GM18499 (cell line): ENCODE data around the gene ARHGAP33.

Source experiments
- ATAC-seq: cut with Tn5 transposase; IDR thresholded peaks from one replicate; pipeline ENCODE4 v1.9.1; 2021; ENCODE audit warnings: moderate number of reproducible peaks; ENCODE audit not compliant: insufficient read depth, unreplicated experiment

ARHGAP33 gene, protein sequence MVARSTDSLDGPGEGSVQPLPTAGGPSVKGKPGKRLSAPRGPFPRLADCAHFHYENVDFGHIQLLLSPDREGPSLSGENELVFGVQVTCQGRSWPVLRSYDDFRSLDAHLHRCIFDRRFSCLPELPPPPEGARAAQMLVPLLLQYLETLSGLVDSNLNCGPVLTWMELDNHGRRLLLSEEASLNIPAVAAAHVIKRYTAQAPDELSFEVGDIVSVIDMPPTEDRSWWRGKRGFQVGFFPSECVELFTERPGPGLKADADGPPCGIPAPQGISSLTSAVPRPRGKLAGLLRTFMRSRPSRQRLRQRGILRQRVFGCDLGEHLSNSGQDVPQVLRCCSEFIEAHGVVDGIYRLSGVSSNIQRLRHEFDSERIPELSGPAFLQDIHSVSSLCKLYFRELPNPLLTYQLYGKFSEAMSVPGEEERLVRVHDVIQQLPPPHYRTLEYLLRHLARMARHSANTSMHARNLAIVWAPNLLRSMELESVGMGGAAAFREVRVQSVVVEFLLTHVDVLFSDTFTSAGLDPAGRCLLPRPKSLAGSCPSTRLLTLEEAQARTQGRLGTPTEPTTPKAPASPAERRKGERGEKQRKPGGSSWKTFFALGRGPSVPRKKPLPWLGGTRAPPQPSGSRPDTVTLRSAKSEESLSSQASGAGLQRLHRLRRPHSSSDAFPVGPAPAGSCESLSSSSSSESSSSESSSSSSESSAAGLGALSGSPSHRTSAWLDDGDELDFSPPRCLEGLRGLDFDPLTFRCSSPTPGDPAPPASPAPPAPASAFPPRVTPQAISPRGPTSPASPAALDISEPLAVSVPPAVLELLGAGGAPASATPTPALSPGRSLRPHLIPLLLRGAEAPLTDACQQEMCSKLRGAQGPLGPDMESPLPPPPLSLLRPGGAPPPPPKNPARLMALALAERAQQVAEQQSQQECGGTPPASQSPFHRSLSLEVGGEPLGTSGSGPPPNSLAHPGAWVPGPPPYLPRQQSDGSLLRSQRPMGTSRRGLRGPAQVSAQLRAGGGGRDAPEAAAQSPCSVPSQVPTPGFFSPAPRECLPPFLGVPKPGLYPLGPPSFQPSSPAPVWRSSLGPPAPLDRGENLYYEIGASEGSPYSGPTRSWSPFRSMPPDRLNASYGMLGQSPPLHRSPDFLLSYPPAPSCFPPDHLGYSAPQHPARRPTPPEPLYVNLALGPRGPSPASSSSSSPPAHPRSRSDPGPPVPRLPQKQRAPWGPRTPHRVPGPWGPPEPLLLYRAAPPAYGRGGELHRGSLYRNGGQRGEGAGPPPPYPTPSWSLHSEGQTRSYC

DNA sequence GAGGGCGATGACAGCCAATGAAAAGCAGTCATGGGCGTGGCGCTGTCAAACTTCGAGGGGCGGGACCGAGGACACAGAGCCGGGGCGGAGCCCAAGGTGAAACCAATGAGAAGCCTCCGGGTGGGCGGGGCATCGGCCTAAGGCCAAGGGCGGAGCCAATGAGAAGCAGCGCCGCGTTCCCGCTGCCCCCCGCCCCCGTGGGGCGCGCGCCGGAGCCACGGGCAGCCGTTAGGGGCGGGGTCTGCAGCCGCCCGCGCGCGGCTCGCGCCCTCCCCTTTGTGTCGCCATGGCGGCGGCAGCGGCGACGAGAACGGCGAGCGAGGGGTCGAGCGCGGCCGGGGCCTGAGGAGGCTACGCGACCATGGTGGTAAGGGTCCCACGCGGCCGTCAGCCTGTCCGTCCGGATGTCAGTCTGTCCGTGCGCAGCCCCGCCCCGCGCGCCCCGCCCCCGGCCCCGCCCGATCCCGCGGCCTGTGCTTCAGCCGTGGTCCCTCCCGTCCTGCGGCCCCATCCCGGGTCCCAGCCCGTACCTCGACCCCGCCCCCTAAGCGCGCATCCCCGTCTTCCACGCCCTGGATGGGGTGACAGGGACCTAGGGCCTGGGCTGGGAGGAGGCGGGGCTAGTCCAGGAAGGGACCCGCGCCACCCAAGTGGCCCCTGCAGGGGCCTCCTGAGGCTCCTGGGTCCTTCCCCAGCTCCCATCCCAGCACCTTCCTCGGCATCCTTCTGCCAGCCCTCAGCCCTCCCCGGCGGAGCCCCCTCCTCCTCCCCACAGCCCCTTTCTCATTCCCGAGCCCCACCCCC, at the start of gene ARHGAP33:
Gene ARHGAP33, plus strand, starts transcription at position 267 of the 804 bp plus-strand sequence. Its CDS starts 95 bp downstream, at position 362.
- ATAC-seq, result peak; percentile 86

DNA sequence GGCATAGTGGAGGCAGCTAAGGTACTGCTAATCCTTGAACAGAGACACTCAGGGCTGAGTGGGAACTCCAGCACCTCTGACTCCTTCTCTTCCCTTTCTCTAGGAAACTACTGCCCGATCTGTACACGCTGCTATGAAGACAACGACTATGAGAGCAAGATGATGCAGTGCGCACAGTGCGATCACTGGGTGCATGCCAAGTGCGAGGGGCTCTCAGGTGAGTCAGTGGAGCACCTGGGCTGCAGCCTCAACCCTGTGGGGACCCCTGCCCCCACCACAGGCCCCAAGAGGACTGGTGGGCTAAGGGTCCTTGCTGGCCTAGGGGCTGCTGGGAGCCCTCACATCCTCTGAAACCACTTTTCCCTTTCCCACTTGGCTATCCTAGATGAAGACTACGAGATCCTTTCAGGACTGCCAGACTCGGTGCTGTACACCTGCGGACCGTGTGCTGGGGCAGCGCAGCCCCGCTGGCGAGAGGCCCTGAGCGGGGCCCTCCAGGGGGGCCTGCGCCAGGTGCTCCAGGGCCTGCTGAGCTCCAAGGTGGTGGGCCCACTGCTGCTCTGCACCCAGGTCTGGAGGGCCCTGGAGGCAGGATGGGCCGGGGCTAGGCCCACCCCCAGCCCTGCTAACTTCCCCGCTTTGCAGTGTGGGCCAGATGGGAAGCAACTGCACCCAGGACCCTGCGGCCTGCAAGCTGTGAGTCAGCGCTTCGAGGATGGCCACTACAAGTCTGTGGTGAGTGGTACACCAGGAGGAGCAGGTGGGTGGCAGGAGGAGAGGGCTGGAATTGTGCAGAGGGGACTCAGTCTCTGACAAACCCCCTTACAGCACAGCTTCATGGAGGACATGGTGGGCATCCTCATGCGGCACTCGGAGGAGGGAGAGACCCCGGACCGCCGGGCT, 48.1 kb upstream of the ARHGAP33 start:
- ATAC-seq, result no peak

DNA sequence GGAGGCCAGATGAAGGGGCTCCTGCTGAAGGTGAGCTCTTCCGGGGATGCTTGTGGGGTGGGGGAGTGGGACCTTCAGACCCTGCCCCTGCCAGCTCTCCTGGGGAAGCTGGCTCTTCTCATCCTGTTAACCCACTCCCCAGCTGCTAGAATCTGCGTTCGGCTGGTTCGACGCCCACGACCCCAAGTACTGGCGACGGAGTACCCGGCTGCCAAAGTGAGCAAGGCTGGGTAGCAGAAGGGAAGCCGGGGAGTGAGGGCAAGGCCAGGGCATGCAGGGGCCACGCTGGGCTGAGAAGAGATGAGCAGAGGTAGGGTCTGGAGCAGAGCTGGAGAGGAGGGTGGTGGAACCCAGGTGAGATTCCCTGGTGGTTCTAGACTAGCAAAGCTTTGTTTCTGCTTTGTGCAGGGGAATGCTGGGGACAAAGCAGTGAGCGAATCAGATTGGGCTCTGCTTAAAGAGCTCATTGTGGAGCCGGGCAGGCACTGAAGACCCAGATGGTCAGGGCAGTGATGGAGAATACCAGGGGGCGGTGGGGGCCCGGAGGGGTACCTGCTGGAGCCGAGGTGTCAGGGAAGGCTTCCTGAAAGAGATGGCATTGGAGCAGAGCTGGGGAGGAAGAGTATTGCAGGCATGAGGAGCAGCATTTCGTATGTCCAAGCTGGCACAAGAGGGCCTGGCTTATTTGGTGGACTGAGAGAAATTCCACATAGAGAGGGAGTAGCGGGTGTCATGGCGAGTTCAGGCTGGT, 47.2 kb upstream of the ARHGAP33 start:
- no peak for ATAC-seq

DNA sequence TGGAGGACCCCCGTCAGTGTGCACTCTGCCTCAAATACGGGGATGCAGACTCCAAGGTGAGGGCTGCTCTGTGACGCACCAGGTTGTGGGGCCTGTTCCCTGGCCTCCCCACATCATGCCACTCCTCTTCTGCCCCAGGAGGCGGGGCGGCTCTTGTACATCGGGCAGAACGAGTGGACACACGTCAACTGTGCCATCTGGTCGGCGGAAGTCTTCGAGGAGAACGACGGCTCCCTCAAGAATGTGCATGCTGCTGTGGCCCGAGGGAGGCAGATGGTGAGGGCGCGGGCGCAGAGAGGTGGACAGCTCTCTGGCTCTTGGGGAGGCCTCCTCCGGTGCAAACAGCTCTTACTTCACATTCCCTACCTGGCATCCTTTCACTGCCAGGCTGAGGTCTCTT, 46.3 kb upstream of the ARHGAP33 start:
- ATAC-seq, result no peak

DNA sequence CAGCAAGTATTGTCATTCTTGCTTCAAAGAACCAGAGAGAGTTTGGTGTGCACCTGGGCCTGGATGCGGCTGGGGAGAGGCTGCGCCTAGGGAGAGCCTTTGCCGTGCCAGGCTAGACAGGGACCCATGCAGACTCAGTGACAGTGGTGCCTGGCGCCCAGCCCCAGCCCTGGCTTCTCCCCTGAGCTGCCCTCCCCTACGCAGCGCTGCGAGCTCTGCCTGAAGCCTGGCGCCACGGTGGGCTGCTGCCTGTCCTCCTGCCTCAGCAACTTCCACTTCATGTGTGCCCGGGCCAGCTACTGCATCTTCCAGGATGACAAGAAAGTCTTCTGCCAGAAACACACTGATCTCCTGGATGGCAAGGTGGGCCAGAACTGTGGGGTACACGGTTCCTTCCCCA, 45.6 kb upstream of the ARHGAP33 start:
- ATAC-seq, result no peak

DNA sequence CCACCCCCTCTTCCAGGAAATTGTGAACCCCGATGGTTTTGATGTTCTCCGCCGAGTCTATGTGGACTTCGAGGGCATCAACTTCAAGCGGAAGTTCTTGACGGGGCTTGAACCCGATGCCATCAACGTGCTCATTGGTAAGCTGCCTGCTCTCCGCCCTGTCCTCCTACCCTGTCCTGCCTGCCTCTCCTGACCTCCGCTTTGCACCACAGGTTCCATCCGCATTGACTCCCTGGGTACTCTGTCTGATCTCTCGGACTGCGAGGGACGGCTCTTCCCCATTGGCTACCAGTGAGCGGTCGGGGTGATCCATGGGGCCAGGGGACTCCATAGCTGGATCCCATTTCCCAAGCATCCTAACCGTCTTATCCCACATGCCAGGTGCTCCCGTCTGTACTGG, 45.0 kb upstream of the ARHGAP33 start:
- no peak for ATAC-seq

DNA sequence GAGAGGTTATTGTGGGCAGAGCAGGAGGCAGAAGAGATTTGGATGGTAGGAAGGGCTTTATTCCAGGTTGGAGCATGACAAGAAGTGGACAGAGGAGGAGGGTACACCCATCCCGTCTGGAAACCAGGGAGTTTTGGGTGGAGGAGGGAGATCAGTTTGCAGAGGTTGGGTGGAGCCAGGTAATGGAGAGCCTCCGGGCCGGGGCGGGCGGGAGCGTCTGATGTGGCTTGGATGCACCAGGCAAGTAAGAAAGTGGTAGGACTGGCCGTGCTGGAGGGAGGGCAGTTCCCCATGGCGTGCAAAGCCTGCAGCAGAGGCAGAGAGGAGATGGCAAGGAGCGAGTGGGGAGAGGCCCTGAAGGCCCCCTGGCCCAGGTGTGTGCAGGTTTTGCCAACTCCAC, 44.0 kb upstream of the ARHGAP33 start:
- ATAC-seq, result no peak

DNA sequence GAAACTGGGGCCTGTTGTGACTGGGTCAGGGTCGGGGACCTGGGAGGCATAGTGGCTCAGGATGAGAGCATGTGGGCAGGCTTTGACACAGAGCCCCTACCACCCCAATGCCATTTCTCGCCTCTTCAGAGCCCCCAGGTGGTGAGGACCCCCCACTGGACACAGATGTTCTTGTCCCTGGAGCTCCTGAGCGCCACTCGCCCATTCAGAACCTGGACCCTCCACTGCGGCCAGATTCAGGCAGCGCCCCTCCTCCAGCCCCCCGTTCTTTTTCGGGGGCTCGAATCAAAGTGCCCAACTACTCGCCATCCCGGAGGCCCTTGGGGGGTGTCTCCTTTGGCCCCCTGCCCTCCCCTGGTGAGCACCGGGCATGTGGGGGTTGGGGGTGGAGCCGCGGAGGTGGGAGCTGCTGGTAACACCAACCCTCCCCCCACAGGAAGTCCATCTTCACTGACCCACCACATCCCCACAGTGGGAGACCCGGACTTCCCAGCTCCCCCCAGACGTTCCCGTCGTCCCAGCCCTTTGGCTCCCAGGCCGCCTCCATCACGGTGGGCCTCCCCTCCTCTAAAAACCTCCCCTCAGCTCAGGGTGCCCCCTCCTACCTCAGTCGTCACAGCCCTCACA, 43.5 kb upstream of the ARHGAP33 start:
- ATAC-seq, result no peak

DNA sequence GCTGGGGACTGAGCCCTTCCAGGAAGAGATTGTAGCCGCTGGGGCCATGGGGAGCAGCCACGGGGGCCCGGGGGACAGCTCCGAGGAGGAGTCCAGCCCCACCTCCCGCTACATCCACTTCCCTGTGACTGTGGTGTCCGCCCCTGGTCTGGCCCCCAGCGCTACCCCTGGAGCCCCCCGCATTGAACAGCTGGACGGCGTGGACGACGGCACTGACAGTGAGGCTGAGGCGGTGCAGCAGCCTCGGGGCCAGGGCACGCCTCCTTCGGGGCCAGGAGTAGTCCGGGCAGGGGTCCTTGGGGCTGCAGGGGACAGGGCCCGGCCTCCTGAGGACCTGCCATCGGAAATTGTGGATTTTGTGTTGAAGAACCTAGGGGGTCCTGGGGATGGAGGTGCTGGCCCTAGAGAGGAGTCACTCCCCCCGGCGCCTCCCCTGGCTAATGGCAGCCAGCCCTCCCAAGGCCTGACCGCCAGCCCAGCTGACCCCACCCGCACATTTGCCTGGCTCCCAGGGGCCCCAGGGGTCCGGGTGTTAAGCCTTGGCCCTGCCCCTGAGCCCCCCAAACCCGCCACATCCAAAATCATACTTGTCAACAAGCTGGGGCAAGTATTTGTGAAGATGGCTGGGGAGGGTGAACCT, 42.7 kb upstream of the ARHGAP33 start:
- no peak for ATAC-seq

DNA sequence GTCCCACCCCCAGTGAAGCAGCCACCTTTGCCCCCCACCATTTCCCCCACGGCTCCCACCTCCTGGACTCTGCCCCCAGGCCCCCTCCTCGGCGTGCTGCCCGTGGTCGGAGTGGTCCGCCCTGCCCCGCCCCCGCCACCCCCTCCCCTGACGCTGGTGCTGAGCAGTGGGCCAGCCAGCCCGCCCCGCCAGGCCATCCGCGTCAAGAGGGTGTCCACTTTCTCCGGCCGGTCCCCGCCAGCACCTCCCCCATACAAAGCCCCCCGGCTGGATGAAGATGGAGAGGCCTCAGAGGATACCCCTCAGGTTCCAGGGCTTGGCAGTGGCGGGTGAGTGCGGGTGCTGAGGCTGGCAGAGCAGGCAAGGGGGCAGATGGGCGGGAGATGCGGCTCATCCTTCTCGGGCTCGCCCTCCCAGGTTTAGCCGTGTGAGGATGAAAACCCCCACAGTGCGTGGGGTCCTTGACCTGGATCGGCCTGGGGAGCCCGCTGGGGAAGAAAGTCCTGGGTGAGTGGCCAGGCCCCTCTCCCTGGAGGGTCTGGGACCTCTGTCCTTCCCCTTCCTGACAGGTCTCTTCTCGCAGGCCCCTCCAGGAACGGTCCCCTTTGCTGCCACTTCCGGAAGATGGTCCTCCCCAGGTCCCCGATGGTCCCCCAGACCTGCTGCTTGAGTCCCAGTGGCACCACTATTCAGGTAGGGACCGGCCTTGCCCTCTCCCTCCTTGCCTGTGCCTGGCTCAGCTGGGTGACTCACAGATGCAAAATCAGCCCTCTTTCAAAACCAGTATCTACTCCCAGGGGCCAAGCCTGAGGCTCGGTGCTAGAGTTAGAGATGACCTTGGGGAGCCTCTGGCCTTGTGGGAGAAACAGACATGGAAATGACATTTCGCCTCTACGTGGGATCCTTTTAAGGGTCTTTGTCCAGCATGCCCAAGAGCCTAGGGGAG, 41.9 kb upstream of the ARHGAP33 start:
- no peak for ATAC-seq

DNA sequence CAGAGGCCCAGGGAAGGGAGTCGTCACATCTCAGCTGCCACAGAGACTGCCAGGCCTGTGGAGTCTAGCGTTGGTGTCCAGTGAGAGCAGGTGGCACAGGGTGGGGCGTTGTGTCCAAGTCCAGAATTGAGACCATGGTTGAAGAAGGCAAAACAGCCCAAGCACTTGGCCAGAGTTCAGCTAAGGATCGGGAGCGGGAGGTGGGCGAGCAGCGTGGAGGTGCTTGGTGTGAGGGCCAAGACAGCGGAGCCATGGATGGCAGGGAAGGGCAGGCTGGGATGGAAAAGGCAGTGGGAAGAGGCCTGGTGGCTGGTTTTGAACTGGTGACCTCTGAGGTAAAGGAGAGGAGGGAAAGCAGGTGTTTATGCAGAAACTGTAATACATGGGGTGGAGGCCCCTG, 41.1 kb upstream of the ARHGAP33 start:
- ATAC-seq, result no peak

DNA sequence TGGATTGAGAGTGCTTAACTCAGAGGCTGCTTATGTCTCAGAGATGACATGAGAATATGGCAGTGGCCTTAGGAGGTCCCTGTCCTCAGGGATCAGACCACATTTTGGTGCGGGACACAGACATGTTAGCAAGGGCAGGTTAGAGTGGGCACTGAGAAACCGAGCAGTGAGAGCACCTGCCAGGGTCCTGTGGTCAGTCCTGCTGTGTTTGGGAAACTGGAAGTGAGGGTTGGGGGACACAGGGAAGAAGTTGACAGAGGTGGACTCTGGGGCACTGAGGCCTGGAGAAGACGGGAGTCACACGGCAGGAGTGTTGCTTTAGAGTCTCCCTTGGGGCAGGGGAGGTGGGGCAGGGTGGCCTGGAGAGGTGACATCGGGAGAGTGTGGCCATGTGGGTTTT, 40.5 kb upstream of the ARHGAP33 start:
- no peak for ATAC-seq

DNA sequence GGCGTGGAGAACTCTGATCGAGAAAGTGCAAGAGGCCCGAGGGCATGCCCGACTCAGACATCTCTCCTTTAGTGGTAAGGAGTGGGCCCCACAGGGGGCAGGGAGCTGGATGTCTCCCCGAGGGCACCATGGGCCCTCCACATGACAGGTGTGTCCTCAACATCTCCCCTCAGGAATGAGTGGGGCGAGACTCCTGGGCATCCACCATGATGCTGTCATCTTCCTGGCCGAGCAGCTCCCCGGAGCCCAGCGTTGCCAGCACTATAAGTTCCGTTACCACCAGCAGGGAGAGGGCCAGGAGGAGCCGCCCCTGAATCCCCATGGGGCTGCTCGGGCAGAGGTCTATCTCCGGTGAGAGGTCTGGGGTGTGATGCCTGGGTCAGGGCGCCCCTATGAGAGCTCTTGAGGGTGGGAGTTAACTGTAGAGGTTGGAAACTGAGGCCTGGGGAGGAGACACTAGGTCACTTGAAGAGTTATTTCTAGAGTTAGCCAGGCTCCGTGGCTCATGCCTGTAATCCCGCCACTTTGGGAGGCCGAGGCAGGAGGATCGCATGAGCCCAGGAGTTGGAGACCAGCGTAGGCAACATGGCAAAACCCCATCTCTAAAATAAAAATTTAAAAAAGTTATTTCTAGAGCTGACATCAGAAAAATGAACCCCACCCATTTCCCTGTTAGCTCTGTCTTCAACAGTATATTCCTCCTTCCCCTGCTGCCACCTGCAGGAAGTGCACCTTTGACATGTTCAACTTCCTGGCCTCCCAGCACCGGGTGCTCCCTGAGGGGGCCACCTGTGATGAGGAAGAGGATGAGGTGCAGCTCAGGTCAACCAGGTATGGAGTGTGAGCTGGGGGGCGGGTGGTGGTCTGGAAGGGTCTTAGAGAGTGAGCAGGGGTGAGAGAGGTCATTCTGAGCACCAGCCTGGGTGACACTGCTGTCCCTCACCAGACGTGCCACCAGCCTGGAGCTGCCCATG, 38.2 kb upstream of the ARHGAP33 start:
- no peak for ATAC-seq

DNA sequence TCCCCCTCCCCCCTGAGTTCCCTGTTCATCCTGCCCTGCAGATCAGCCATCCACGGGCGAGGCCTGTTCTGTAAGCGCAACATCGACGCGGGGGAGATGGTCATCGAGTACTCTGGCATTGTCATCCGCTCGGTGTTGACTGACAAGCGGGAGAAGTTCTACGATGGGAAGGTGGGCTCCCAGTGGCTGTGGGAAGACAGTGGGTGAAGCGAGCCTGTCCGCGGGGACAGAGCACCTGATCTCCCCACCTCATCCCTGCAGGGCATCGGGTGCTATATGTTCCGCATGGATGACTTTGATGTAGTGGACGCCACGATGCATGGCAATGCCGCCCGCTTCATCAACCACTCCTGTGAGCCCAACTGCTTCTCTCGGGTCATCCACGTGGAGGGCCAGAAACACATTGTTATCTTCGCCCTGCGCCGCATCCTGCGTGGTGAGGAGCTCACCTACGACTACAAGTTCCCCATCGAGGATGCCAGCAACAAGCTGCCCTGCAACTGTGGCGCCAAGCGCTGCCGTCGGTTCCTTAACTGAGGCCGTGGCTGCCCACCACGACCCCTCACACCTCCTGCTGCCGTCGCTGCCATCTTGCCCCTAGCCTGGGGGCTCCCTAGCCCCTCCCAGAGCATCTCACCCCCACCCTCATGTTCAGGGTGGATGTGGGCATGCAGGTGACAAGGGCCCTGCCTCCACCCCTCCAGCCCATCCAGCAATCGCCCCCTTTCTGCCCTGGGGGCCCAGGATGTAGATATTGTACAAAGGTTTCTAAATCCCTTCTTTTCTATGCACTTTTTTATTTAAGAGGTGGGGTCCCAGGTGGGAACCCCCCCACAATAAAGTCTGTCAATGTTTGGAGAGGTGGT, 37.1 kb upstream of the ARHGAP33 start:
- no peak for ATAC-seq
